GM18520 (cell line): ENCODE data around the gene CNIH3.

Experiments used
- ATAC-seq: cut with Tn5 transposase; IDR thresholded peaks from one replicate; pipeline ENCODE4 v1.9.1; 2021; ENCODE audit not compliant: unreplicated experiment

CNIH3 gene

DNA sequence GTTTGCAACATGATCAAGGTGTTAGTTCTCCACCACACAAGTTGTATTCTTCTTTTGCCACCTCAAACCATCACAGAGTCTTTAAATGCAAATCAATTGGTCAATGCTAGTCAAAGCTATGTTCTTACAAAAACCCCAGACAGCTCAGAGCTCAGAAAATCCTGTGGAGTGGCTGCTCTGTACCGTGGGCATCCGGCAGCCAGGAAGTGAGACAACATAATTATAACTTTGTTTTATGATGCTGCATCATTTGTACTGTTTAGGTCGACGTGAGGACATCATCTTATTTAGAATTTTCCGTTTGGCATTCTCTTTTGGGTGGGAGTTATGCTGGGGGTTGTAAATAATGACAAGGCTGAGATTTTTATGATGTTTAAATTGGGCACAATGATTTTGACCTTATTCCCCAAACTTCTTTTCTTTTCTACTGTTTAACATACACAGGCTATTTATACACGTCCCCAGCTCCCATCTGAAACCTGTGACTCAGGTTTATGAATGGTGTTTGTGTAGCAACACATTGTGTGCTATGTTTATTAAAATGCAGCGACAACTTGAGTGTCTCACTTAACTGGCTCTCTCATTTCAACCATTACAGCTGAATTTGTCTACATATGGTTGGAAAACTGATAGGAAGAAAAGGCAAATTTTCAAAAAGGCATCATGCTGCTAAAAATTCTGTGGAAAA is 124.0 kb downstream of the CNIH3 start:
- peak; percentile 89 for ATAC-seq

DNA sequence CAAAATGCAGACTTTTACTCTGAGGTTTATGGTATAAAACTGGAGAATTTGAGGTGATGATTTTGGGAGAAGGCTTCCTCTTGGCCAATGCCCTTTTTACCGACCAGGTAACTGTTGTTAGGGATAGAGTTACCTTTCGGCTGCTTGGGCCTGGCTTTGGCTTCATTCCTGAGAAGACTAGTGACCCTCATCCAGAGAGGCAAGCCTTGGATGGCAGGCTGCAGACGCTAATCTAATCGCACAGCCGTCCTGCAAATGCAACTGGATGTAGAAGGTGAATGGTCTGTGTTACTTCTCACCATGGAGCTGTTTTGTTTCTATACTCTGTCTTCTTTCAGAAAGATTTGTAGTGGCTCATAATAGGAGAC is 124.6 kb downstream of the CNIH3 start:
- no peak for ATAC-seq

DNA sequence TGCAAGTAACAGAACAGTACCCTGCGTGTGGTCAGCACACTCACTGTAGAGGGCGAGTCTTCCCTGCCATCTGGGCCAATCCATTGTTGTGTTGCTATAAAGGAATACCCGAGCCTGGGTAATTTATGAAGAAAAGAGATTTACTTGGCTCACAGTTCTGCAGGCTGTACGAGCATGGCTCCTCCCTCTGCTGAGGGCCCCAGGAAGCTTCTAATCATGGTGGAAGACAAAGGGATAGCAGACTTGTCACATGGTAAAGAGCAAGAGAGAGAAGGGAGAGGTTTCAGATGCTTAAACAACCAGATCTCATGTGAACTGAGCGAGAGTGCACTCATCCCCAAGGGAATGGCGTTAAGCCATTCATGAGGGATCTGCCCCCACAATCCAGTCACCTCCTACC is 126.2 kb downstream of the CNIH3 start:
- ATAC-seq = no peak

DNA sequence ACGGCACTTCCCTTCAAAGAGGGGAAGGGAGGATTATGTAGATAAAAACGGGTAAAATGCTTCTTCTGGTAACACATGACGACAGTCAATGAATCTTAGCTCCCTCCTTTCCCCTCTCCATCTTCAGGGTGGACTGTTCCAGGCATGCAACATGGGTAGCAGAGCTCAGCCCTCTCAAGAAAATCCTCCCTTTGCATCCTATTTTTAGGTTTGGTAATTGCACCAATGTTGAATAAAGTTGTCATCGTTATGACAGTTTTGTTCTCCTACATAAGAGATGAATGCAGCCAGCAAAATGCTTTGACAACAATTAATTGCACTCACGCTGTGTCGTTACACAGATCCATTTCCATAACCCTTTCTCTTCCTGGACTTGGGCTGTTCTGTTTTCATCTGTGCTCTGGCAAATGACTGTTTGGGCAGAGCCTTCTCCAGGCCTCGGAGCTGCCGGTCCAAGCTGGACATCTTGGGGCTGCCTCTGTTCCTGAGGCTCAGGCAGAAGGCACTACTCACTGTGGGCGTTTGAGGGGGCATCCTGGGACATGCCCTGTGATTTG is 127.6 kb downstream of the CNIH3 start:
- ATAC-seq = no peak

DNA sequence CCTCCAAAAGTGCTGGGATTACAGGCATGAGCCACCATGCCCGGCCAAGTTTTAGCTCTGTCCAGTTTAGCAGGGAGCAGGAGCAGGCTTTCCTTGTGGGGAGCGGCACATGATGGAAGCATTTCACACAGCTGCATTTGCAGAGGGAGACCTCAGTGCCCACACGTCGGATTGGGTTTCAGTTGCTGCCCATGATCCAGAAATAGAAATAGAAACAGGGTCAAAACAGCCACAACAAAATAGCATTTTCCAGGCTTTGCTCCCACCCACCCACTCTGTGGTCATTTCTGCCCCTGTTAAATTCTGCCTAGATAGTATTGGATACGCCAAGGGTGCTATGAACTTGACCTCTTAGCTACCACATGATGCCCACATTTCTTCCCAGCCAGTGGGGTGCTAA is 128.4 kb downstream of the CNIH3 start:
- ATAC-seq = no peak

DNA sequence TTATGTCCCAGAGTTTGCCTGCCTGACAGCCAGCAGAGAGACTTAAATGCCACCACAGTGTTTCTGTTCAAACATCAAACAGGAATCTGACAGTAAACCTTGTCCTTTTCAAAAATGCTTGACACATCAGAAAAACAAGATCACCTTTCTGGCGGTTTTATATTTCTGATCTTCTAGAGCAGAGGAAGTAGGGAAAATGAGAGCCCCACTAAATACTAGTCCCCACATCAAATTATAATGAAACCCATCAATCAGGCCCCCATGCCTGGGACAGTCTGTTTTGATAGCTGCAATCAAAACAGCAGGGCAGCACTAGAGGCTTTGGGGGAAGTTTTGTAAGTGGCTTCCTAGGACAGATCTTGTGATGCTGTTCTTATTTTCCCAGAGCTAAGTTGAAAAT is 129.3 kb downstream of the CNIH3 start:
- ATAC-seq = no peak

DNA sequence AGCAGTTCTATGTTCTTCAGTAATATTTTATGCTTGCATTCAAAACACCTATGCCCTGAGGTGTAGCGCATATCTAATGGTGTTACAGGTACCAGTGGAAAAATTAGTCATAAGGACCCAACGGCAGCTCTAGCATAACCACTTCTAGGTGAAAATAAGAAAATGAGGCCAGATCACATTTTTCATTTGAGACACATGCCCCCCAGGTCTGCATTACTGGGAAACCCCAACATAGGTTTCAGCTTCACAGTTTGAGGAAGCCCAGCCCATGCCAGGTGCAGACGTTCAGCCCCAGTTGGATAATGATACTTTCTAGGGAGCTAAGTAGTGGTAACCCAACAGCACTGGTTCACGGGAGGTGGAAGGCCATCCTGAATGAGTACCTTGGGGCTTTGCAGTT is 129.8 kb downstream of the CNIH3 start:
- no peak for ATAC-seq

DNA sequence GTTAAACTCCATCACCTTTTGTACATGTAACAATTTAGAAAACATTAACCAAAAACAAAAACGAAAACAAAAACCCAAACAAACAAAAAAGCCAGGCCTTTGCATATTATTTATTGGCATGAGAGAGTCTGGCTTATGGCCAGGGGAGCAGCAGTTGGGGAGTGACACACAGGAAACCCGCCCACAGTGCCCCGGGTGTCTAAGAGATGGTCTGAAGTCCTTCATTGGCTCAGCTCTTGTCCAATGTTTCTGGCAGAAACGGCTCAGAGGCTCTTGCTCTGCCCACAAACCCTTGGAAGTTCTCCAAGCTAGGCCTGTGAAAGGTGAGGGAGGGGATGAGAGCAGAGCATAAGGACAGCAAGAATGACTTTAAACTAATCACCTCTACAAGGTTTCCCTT is 131.5 kb downstream of the CNIH3 start:
- ATAC-seq = no peak

DNA sequence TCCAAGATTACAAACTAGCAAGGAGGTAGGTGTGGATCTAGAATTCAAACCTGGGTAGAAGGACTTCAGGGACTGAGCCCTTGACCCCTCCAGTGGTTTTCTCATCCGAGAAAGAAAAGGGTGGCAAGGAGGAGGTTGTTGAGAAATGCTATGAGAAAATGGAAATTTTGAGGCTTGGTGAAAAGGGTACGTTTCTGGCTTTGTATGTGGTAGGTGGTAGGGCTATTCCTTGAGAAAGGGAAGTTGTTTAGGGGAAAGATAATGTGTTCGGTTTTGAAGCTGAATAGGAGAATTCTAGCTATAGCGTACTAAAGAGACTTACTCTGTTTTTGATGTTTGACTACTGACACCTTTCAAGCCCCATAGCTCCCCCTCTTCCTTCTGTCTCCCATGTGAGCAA is 133.8 kb downstream of the CNIH3 start:
- no peak for ATAC-seq

DNA sequence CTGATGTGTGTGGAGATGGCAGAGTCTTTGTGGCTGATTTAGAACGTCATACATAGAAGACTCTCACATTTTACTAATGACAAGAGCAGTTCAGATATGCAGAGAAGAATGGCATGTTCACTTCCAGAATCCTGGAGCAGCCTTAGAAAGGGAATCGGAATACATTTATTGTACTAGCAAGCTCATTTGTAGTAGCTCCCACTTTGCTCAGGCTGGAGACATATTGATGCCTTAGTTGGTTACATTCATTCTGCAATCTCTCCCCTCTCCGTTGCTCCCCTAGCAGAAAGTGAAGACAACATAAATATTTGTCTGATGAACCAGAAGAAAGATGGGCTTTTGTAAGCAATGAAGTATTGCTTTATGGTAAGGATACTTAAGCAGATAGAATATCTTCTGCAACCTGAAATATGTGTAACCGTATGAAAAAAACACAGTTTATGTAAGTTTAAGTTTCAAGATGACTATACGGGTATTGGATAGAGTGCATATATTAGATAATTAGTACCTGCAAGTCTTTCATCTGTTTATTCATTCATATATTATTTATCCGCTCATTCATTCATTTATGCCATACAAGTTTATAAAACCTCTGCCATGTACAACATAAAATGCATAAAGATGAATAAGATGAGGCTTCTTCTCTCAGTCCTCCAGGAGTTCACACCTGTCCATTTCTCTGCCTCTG is 135.7 kb downstream of the CNIH3 start:
- no peak for ATAC-seq

DNA sequence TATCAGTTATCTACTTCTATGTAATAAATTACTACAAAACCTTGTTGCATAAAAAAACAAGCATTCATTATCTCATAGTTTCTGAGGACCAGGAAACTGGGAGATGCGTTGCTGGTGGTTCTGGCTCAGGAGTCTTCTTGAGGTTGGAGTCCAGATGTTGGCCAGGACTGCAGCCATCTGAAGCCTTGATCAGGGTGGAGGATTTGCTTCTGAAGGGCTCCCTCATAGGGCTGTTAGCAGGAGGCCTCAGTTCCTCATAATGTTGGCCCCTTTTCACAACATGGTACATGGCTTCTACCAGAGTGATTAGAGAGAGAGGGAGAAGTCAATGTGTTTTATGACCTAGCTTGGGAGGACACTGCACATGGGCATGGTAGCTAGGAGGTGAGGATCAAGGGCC is 137.4 kb downstream of the CNIH3 start:
- ATAC-seq = no peak

DNA sequence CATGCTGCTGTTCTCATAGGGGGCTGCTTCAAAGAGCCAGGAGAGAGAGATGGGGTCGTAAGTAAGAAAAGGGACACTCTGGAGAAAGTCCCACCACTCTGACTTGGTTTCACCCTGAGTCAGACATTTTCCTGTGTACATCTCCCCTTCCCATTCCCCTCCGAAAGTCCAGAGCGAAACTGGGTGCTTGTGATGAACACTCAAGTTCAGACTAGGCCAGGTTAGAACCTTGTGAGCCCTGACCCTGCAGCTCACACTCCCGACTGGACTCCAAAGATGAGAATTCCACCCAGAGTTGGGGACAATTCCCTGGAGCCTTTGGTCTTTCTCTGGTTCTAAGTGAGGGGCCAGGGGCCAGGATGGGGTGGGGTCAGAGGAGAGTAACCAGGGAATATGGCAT is 139.5 kb downstream of the CNIH3 start:
- ATAC-seq = no peak

DNA sequence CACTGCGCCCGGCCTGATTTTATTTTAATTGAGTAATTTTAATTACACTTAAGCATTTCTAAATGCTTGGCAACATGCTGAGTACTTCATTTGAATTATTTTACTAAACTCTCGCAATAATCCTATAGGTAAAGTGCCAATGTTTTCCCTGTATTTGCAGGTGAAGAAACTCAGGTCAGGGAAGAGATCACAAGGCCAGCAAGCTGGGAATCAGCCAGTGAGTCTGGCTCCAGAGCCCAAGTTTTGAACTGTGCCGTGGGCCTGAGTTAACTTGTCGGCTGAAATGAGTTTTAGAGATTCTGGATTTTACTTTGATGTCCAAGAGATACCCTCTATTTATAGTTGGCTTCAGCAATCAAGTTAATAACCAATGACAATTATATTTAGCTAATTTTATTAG is 141.4 kb downstream of the CNIH3 start:
- no peak for ATAC-seq

DNA sequence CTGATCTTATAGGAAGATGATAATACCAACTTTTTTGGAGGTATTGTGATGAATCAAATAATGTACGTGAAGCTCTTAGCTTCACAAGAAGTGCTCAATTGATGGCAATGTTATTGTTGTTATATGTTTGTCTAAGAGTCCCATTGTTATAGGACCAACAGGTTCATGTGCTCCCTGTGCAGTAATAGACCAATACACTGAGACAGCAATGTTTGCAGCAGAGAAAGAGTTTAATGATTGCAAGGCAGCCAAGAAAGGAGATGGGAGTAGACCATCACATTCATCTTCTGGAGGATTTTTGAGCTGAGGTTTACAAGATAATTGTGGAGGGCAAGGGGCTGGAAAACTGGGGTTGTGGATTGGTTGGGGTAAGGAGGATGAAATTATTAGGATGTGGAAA is 143.0 kb downstream of the CNIH3 start:
- no peak for ATAC-seq

DNA sequence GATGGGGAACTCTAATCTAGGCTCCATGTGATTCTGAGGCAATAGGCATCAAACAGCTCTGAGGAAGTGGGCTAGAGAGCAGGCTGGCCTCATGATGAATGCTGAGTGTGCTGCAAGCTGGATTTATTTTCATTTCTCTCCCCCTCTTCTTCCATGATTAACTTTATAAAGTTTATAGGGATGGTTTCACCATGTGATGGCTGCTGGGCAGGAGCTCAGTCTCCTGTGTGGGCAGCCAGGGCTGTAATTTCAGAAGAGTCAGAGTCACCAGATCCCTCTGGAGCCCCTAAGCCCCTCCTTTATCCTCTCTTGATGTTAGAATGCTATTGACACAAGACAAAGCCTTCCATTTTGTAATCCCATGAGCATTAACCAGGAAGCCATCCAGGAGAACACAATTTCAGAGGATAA is 143.6 kb downstream of the CNIH3 start:
- ATAC-seq = no peak

DNA sequence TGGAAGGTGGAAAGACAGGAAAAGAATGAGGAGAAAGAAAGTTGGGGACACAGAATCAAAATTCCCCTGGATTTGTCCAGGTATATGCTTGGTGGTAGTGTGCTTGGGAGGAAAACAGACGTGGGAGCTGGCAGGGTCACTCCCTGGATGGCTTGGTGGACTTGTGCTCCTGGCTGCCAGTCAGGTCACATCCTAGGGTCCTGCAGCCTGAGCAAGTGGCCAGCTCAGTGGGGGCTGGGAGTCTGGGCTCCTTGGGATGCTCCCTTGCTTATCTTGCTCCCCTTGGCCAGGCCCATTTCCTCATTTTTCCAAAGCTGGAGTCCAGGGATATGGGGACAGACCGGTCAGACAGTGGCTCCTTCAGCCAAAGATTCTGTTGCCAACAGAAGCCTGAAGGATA is 144.0 kb downstream of the CNIH3 start:
- ATAC-seq = no peak

DNA sequence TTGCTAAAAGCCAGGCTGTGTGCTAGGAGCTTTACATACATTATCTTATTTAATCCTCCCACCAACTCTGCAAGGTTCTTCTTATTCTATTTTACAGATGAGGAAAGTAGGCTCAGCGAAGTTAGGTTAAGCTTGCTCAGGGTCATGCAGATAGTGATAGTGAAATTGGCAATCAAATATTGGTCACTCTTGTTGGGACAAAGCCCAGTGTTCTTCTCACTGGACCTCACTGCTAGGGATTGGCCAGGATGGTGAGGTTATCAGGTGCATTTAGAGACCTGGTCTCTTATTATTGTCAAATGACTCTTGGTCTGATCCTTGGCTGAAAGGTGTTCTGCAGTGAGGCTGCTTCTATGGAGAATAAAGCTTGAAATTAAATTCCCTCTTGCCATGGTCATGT is 145.1 kb downstream of the CNIH3 start:
- ATAC-seq = no peak

DNA sequence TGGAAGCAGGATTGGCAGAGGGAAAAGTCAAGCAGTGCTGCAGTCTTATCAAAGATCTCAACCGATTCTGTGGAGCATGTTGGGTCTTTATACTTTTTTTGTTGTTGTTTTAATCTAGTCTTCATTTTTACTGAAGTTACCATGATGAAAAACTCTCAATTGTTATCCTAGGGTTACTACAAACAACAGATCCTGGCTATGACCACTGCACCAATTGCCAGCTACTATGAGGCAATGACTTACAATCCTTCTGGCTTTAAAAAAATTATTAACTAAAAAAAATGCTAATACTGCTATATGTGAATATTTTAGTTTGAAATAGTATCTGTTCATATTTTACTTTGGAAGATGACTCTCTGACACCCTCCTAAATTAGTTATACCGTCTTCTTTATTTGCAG is 145.9 kb downstream of the CNIH3 start:
- no peak for ATAC-seq

DNA sequence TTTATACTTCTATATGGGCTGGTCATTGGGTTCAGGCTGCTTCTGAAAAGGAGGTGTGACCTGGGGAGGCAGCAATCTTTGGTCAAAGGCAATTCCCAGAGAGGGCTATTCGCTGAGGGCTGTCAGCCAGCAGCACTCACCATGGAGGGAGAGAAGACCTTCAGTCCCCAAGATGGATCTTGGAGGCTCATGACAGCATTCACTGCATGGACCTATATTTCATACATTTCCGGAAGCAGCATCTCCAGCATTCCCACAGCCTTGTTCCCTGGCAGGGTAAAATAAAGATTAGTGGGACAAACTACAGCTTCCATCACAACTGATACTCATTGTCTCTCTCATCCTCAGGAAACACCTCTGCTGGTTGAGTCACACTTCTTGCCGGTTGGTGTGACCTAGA is 146.6 kb downstream of the CNIH3 start:
- no peak for ATAC-seq

DNA sequence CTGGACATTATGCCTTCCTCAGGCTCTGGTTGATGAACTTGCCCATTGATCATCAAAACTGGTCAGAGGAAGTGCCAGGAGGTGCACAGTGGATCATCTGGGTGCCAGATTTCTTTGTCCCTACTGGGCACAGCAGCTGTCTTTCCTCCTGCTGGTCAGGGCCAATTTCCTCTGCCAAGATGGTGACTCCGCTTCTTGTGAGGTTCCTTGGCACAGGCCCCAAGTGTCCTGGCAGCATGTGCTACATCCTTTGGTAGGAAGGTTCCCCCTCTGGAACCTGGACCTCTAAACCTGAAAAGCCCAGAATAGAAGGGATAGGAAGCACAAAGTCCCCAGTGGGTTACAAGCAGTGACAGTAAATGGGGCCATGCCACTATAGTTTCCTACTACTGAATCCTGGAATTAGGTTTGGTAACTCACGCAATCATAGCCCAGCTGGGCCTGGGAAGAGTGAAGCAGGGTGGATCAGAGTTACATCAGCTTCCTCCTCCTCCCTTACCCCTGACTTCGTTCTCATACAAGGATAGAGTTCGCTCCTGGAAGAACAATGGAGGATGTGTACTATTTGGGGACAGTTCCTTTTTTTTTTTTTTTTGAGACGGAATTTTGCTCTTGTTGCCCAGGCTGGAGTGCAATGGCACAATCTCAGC is 147.1 kb downstream of the CNIH3 start:
- no peak for ATAC-seq

DNA sequence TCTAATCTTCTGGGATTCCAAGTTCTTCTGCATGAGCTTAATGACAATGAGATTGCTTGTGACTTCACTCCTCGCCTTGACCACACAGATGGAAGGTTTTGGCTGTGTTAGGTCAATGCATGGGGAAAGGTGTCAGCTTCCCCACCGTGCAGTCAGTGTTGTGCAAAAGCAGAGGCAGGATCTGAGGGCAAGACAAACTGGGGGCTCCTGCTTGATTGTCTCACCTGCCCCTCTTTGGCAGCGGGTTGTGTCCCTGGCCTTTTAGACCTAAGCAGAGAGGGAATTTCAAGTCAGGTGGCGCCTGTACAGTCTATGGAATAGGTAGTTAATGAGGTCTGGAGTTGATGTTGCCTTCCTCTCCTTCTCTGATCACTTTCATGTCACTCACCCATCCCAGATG is 150.1 kb downstream of the CNIH3 start:
- ATAC-seq = no peak

DNA sequence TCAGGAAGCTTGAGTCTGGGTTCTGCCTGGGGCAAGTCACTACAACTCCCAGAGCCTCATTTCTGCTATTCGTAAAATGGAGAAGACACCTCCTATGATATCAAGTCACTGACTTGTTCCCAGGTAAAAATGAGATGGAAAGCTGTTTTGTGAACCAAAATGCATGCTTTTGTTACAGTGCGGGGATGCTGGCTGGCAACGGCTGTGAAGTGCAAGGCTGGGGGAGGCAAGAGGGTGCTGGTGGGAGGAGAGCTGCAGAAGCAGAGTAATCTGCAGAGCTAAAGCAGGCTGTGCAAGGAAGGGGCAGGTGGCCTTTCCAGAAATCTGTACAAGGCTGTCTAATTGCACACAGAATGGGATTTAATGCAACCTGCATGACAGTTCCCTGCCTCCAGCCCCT is 150.9 kb downstream of the CNIH3 start:
- no peak for ATAC-seq
